ENCODE results near the gene TPK1.

DNA sequence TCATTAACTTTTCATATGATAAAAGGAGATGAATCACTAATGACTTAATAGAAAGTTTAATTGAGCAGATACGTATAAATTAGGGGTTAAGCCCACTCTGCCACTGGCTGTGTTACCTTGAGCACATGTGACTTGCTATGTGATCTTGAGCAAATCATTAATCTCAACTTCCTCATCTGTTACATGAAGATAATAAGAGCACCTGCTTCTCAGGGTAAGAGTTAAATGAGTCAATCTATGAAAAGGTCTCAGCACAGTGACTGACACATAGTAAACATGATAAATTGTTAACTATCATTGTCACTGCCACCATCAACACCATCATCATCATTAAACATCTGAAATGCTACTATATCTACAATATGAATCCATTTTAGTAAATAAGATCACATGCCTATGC lies 110.8 kb downstream of the TPK1 start:
- TF ChIP-seq, protein P1, sequence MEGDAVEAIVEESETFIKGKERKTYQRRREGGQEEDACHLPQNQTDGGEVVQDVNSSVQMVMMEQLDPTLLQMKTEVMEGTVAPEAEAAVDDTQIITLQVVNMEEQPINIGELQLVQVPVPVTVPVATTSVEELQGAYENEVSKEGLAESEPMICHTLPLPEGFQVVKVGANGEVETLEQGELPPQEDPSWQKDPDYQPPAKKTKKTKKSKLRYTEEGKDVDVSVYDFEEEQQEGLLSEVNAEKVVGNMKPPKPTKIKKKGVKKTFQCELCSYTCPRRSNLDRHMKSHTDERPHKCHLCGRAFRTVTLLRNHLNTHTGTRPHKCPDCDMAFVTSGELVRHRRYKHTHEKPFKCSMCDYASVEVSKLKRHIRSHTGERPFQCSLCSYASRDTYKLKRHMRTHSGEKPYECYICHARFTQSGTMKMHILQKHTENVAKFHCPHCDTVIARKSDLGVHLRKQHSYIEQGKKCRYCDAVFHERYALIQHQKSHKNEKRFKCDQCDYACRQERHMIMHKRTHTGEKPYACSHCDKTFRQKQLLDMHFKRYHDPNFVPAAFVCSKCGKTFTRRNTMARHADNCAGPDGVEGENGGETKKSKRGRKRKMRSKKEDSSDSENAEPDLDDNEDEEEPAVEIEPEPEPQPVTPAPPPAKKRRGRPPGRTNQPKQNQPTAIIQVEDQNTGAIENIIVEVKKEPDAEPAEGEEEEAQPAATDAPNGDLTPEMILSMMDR (IDR thresholded peaks at IDR 0.05): no peak
- TF ChIP-seq POLR2A (IDR thresholded peaks at IDR 0.05): no peak
